Stimulated activated CD4-positive, alpha-beta T cell treated with anti-CD3 and anti-CD28 coated beads, Interleukin-2, amount 100 ng/mL, for 4 hours (primary cell): ENCODE data around the gene OR52B4.
A peak's percentile ranks its signal among the peaks of the same experiment; 100 is the strongest.
"Not testable (repeated sequence)": the region's sequence is repeated elsewhere in the genome, so short reads cannot be mapped to it uniquely, and the experiment has no call there.

Experiments
- DNase-seq: peaks from one replicate; pipeline ENCODE4 v3.0.0-alpha.2; 2020; ENCODE audit warnings: low read depth

OR52B4 gene

DNA sequence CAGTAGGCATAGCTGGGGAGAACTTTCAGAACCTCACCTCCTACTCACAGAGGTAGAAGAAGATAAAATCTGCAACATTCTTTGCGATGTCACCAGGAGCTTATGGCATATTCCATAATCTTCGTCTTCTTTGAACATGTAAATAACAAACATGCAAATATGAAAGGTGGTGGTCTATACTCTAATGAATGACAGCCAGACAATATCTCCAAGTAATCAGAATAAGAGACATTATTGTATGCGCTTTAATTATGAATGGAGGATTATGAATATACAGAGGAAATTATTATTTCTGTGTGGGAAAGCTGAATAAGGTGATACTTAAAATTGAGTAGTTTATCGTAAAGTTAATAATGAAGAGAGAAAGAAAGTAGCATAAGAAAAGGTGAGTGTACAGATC is at the start of gene OR52B4:
Gene OR52B4 (minus strand): TSS at position 101 of the 400 bp plus-strand sequence. CDS start 91 bp downstream, at position 10.
- no peak for DNase-seq

DNA sequence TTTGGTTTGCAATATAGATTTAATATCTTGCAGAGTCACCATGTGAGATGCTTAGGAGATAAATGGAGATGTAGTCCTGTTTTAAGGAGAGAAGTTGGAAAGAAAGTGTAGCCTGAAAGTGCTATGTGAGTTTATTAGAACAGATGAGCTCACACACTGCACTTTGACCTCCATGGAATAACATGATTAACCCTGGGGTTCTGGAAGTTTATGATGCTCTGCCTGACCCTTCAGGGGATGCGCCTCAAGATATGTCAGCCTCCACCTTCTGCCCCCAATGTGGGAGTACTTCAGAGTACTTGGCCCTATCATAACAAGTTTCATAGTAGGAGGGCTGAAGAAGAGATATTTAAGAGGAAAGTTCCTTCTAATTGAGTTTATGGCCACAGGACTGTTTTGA is 48.6 kb upstream of the OR52B4 start:
- no peak for DNase-seq

- DNase-seq, result no peak
Observed at GRCh38 chr11:4416306-4416705, 48.1 kb upstream of the OR52B4 start.

DNA sequence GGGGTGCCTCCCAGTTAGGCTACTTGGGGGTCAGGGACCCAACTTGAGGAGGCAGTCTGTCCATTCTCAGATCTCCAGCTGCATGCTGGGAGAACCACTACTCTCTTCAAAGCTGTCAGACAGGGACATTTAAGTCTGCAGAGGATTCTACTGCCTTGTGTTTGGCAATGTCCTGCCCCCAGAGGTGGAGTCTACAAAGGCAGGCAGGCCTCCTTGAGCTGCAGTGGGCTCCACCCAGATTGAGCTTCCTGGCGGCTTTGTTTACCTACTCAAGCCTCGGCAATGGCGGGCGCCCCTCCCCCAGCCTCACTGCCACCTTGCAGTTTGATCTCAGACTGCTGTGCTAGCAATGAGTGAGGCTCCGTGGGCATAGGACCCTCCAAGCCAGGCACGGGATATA is 38.0 kb upstream of the OR52B4 start:
- DNase-seq, result not testable (repeated sequence)

DNA sequence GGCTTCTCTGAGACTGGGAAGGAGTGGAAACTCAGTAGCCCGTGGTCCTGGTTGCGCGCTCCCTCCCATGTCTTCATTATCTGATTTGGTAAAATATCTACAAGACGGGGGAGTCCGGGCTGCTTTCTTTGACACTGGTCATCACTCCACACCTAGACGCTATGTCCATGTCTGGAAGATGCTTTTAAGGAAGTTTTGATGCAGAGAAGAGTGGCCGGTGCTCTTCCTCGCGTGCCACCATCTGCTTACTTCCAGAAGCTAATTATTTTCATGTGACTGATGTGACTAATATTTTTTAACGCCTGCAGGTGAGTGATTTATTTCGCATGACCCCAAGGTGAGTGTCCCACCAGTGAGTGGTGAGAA is 25.7 kb upstream of the OR52B4 start:
- no peak for DNase-seq

DNA sequence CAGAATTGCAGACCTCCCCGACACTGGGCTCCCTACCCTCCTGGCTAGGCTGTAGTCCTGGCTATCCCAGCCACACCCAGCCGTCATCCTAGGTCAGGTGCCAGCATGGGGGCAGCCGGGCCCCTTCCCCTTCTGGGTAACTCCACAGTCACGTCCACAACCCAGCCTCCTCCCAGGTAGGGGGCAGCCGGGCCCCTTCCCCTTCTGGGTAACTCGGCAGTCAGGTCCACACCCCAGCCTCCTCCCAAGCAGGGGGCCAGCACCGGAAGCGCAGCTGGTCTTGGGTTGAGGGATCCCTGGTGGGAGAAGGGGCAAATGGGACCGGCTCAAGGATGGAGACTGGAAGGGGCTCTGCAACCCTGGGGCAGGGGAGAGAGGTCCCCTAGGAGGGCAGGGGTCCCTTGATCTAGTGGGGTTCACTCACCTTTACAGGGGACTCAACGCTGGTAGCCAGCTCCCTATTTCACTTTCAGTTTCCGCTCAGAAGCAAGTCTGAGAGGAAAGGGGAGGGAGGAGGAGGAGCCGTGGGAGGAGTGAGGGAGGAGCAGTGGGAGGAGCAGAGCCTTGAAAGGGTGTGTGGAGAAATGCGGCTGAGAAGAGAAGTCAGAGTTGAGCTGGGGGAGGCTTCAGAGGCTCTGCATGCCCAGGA is 25.1 kb upstream of the OR52B4 start, which contains the start of gene TRIM21:
Gene TRIM21 (minus strand): TSS at position 494 of the 649 bp plus-strand sequence. CDS start 3,293 bp downstream, outside the sequence.
- DNase-seq, result peak; percentile 89

DNA sequence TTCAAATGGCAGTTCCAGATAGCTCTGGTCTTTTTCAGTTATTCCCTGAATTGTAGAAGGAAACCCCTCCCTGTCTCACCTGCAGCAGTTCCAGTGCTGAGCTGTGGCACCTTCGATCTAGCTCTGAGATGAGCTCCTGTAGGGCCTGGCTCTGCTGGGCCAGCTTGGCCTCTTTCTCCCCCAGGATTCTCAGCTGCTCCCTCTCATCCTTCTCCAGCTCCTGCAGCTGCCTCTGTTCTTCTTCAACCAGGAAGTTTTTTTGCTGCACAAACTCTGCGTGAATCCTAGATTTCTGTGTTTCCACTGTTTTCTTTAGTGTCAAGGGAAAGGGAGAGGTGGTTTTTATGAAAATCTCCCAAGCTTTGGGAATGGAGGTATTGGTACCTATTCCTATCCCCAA is 20.0 kb upstream of the OR52B4 start:
- no peak for DNase-seq

DNA sequence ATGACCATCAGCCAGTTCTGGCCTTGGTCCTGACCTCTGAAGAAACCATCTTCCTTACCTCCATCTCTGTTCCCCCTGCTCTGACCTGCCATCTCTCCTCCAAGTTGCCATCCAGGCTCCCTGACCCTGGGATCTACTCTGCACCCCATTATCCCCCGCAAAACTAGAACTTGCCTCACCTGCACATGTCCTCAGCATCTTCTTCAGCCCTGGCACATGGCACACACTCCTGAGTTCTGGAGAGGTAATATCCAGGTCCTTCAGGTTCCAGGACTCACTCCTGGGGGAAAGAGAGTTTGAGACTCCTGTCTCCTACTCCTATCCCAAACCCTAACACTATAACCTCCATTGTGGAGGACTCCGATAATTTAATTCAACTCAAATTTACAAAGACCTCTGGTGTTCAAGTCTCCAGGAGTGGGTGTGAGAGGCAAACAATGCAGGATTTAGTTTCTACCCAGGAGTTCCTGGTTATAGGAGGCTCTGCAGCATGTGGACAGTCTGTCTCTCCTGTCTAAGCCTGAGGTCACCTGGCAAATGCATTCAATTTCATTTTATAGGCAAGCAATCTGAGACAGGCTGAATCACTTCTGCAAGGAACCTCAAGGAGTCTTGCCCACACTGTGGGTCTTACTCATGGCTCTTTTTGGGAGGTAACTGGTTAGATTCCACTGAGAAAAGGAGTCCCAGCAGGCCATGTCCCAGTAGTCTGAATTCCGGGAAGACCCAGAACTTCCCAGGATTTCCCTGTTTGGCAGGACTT is 18.0 kb upstream of the OR52B4 start:
- no peak for DNase-seq

- no peak for DNase-seq
Observed at GRCh38 chr11:4381901-4382300, 13.7 kb upstream of the OR52B4 start.

DNA sequence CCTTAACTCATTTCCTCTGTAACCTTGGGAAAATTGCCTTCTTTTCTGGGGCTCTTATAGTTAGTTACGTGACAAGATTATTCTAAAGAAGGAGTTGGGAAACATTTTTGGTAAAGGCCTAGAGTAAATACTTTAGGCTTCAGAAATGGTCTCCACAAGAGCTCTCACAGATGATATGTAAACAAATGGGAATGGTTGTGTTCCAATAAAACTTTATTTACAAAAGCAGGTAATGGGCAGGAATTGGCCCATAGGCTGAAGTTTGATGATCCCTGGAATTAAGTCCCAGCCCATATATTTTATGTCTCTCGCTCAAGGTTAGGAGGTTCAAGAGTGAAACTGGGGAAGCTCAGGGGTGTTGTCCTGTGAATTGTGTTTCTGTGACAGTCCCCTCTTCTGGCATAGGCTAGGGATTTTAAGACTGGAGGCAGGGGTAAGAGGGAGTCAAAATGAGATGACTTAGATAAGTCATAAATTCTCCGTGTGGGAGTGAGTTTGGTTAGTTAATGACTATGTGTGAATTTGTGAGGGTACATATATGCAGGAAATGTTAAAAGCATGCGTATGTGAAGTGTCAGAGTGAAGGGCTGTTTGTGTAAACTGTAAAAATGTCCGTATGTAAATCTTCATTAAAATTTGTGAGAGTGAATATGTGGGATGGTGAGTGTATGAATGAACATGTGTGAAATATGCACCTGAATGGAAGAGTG is 7.4 kb upstream of the OR52B4 start:
- no peak for DNase-seq

DNA sequence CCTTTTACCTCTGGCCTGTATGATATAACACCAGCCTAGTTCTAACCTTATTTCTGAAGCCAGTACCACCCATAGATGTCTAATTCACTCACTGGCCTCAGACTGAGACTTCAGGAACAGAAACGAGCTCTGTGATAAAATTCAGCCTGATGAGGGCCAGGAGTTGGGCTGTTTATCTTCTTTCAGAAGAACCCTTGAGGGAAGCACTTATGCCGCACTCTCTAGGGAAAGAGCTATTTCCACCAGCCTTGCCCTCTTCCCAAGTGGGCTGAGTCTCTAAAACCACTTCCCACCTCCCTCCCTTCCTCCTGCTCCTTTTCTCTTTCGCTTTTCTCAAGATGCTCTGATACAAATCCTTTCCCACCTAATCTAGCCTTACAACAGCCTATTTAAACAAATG is 2.0 kb upstream of the OR52B4 start:
- no peak for DNase-seq

- DNase-seq, result not testable (repeated sequence)
Observed at GRCh38 chr11:4348142-4348541, 20.0 kb downstream of the OR52B4 start.

- DNase-seq, result not testable (repeated sequence)
Observed at GRCh38 chr11:4345366-4345765, 22.8 kb downstream of the OR52B4 start.

GRCh38 chr11:4334356-4334755 is 33.8 kb downstream of the OR52B4 start:
- DNase-seq, result not testable (repeated sequence)
